Cardiac septum (tissue), 1 donor: ENCODE results near the gene OR6C1. TPM values are rescaled to one million over a fixed set of nuclear protein-coding genes. Genes with fewer than 3 reads are reported as not detected.
"Not testable (repeated sequence)": the region's sequence is repeated elsewhere in the genome, so short reads cannot be mapped to it uniquely, and the experiment has no call there.

ENCODE experiments used
- DNase-seq: peaks from one replicate; pipeline ENCODE4 v3.0.0-alpha.2; 2020; ENCODE audit warnings: low spot score
- intact Hi-C: fragments of 100-400 bp; cut with DNase I; formaldehyde crosslinking; loops from one replicate; pipeline ENCODE4 v1.14.0; 2022
- long read RNA-seq: library from polyadenylated mRNA; unstranded; transcript quantifications from one replicate; pipeline ENCODE4 v2.0.0, GENCODE V29; 2021
- total RNA-seq: library from RNA; stranded (reverse); fragmentation: NEBNext Ultra II Directional; extraction: Animal tissue kit (Norgen Biotek cat#: 25700); gene quantifications from one replicate; pipeline ENCODE4 v1.2.1, GENCODE V29; 2021
- donor health status: DM: no; HTN: no; CAD: no.

The OR6C1 gene
- not detected for total RNA-seq
- long read RNA-seq = 0 reads

DNA sequence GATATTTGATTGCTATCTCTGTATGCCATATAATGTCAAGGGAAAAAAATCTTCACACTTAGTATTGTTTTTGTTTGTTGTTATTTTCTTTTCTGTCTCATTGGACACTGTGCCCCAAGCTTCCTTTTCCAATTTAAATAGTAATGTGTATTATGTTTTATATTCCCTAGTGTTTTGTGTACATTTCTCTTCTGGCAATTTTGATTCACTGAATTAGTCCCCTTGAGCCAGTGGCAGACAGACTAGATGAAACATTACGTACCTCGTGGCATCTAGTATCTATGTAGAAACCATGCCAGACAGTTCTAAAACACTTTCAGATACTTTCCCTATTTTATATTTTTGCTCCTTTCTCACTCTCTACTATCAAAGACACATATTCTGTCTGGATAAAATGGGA is at the start of gene OR6C1:
Gene OR6C1 (plus strand): TSS at position 301 of the 400 bp plus-strand sequence. CDS start 6,257 bp downstream, outside the sequence.
- intact Hi-C loops = no loop called here

DNA sequence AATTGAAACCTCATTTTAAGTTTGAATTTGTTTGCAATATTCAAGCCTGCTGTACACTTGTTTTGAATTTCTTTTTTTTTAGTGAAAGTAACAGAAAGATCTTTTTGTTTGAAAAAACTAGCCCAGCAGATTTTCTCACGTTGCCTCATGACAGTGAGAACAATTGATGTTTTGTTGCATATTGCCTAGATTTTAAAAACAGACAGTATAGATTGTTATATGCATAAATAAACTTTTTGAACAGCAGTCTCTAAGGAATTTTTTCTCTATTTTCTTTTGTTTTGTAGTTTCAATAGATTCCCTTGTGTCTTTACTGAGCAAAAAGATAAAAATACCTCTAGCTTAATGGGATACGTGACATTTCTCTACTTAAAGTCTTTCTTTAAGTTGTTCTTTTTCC is 33.2 kb upstream of the OR6C1 start:
- DNase-seq = no peak
- intact Hi-C loops = no loop called here

More for the DNA sequence above, at the start of gene OR6C1:
- no peak for DNase-seq

GRCh38 chr12:55289999-55290398 is 24.1 kb upstream of the OR6C1 start:
- intact Hi-C loops = no loop called here
- DNase-seq = no peak

DNA sequence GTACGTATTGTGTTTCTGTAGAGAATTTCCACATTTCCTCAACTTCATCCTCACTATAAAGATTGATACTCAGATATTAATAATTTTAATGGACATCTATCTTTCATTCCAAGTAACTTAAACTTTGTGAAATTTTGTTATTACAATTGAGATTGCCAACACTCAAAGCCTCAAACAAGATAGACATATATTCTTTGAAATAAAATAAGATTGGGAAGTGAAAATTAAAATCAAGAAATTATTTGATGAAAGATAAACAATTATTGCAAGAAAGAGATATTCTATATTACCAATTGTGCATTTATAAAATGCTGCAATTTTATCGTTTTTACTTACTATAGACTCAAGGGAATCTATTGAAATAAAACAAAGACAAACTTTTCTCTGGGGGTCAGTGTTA is 17.7 kb upstream of the OR6C1 start, which contains the start of gene OR6C6:
Gene OR6C6 (minus strand): TSS at position 101 of the 400 bp plus-strand sequence. CDS start 1,337 bp downstream, outside the sequence.
- intact Hi-C loops = no loop called here
- no peak for DNase-seq

DNA sequence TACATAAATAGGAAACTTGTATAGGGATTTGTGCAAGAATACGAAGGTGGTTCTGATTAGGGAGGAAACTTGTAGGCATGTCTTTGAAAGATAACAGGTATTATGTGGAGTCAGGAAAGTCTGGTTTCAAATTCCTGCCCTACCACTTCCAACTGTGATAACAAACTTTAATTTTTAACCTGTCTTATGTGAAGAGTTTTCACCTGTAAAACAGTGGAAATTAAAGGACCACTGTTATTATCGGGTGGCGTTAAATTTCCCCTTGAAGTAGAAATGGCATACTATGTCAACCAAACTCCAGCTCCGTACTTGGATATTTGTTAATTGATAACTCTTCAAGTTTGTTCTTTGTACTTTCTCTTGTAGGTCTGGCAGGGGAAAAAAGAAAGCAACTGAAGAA is 6.1 kb downstream of the OR6C1 start:
- DNase-seq = no peak
- intact Hi-C loops = no loop called here

DNA sequence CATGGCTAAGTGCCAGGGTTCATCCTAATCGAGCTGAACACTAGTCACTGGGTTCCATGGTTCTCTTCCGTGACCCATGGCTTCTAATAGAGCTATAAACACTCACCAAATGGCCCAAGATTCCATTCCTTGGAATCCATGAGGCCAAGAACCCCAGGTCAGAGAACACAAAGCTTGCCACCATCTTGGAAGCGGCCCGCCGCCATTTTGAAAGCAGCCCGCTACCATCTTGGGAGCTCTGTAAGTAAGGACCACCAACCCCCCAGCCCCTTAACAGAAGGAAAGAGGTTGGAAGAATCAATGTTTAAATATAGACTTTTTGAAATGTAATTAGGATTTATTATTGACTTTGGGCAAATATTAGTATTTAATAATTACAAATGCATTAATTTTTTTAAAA is 11.7 kb downstream of the OR6C1 start:
- DNase-seq, intact Hi-C loops: not testable (repeated sequence)

- DNase-seq = no peak
- intact Hi-C loops = no loop called here
These were observed 16.3 kb downstream of the OR6C1 start, which contains the start of gene OR6C3 for GRCh38 chr12:55330446-55330845. Gene OR6C3 (plus strand): TSS chr12:55330746. CDS start chr12:55331701, 955 bp downstream.

DNA sequence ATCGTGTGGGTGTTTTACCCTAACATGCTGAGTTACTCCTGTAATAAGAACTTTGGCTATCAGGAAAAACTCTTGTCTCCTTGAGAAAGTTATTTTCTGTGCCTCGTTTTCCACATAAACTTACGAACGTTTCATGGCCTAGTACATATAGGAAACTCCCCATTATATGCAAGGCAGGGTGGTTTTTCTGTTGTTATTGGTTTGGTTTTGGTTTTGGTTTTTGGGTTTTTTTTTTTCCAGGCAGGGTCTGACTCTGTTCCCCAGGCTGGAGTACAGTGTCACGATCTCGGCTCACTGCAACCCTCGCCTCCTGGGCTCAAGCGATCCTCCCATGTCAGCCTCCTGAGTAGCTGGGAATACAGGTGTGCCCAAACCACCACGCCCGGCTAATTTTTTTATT is 21.9 kb downstream of the OR6C1 start:
- intact Hi-C loops = no loop called here
- no peak for DNase-seq

DNA sequence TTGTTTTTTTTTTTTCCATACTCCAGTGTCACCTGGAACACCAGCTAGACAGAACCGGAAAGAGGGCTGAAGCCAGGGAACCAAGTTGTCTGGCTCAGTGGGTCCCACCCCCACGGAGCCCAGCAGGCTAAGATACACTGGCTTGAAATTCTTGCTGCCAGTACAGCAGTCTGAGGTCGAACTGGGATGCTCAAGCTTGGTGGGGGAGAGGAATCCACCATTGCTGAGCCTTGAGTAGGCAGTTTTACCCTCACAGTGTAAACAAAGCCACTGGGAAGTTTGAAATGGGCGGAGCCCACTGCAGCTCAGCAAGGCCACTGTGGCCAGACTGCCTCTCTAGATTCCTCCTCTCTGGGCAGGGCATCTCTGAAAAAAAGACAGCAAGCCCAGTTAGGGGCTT is 41.2 kb downstream of the OR6C1 start:
- intact Hi-C loops, DNase-seq: not testable (repeated sequence)

DNA sequence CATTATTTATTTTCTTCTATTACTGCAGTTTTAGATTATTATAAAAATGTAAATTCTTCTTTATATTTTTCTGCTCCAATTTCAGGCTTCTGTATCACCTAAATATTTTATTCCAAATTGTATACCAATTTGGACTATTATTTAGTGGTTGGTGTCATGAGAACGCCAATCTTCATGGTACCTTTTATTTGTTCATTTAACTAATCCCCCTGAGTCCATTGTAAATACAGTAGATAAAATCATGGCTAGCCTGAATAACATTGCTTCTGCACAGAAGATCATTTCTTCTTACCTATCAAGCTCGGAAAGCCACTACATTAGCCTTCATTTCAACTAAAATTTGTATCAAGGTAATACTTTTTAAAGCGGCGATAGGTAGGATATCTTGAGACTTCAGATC is 48.5 kb downstream of the OR6C1 start, which contains the start of gene OR6C75:
Gene OR6C75 (plus strand): TSS at position 301 of the 400 bp plus-strand sequence. CDS start 2,136 bp downstream, outside the sequence.
- DNase-seq = no peak
- intact Hi-C loops = no loop called here

- intact Hi-C loops = no loop called here
- DNase-seq = no peak
These were observed 50.9 kb downstream of the OR6C1 start for GRCh38 chr12:55365086-55365485.

Other genes starting within 250 kb of the OR6C1 start
- gene OR9K2, start 187.9 kb upstream of the OR6C1 start, total RNA-seq = not detected
- gene OR10A7, start 93.3 kb upstream of the OR6C1 start, total RNA-seq = not detected
- not detected for gene OR6C74, start 69.7 kb upstream of the OR6C1 start, total RNA-seq
- not detected for gene OR6C6, start 17.8 kb upstream of the OR6C1 start, total RNA-seq
- not detected for gene OR6C3, start 16.4 kb downstream of the OR6C1 start, total RNA-seq
- gene OR6C75, start 48.6 kb downstream of the OR6C1 start, total RNA-seq = not detected
- gene OR6C65, start 86.2 kb downstream of the OR6C1 start, total RNA-seq = not detected
- not detected for gene OR6C76, start 111.9 kb downstream of the OR6C1 start, total RNA-seq
- gene OR6C2, start 129.7 kb downstream of the OR6C1 start, total RNA-seq = not detected
- not detected for gene OR6C70, start 155.8 kb downstream of the OR6C1 start, total RNA-seq
- gene OR6C68, start 178.0 kb downstream of the OR6C1 start, total RNA-seq = not detected
- gene OR6C4, start 235.3 kb downstream of the OR6C1 start, total RNA-seq = not detected